ENCODE data around the gene UTP11.

UTP11 gene

DNA sequence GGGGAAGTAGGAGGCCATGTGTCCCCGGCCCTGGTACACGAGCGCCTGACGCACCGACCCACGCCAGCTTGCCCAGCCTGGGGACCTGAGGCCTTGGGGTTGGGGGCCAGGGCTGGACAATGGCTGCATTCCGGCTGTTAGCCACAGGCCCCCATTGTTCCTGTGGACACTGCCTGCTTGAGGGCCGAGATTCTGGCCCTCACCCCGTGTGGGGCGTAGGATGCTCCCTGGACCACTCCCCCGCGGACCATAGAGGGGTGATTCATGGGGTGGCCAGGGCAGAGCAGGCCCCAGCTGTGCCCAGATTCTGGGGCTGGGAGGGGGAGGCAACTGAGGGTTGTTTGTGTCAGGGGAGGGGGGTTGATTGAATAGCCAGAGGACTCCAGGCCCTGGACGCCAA, 22.3 kb downstream of the UTP11 start:
- DNase-seq (ENCODE audit: low read depth in 1 of 2, low spot score in 1 of 2), result no peak
- TF ChIP-seq SPI1 (IDR thresholded peaks at IDR 0.05; ENCODE audit: borderline replicate concordance, low read depth), result no peak
- TF ChIP-seq POLR2AphosphoS5 (IDR thresholded peaks at IDR 0.05; ENCODE audit: low read depth), result no peak
- no peak for TF ChIP-seq GABPA (IDR thresholded peaks at IDR 0.05; ENCODE audit: low read depth)
- TF ChIP-seq, protein P1, sequence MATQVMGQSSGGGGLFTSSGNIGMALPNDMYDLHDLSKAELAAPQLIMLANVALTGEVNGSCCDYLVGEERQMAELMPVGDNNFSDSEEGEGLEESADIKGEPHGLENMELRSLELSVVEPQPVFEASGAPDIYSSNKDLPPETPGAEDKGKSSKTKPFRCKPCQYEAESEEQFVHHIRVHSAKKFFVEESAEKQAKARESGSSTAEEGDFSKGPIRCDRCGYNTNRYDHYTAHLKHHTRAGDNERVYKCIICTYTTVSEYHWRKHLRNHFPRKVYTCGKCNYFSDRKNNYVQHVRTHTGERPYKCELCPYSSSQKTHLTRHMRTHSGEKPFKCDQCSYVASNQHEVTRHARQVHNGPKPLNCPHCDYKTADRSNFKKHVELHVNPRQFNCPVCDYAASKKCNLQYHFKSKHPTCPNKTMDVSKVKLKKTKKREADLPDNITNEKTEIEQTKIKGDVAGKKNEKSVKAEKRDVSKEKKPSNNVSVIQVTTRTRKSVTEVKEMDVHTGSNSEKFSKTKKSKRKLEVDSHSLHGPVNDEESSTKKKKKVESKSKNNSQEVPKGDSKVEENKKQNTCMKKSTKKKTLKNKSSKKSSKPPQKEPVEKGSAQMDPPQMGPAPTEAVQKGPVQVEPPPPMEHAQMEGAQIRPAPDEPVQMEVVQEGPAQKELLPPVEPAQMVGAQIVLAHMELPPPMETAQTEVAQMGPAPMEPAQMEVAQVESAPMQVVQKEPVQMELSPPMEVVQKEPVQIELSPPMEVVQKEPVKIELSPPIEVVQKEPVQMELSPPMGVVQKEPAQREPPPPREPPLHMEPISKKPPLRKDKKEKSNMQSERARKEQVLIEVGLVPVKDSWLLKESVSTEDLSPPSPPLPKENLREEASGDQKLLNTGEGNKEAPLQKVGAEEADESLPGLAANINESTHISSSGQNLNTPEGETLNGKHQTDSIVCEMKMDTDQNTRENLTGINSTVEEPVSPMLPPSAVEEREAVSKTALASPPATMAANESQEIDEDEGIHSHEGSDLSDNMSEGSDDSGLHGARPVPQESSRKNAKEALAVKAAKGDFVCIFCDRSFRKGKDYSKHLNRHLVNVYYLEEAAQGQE (IDR thresholded peaks at IDR 0.05; ENCODE audit: insufficient replicate concordance, low read depth), result no peak
- TF ChIP-seq, protein P2, sequence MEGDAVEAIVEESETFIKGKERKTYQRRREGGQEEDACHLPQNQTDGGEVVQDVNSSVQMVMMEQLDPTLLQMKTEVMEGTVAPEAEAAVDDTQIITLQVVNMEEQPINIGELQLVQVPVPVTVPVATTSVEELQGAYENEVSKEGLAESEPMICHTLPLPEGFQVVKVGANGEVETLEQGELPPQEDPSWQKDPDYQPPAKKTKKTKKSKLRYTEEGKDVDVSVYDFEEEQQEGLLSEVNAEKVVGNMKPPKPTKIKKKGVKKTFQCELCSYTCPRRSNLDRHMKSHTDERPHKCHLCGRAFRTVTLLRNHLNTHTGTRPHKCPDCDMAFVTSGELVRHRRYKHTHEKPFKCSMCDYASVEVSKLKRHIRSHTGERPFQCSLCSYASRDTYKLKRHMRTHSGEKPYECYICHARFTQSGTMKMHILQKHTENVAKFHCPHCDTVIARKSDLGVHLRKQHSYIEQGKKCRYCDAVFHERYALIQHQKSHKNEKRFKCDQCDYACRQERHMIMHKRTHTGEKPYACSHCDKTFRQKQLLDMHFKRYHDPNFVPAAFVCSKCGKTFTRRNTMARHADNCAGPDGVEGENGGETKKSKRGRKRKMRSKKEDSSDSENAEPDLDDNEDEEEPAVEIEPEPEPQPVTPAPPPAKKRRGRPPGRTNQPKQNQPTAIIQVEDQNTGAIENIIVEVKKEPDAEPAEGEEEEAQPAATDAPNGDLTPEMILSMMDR (IDR thresholded peaks at IDR 0.05; ENCODE audit: insufficient read depth, low read length), result no peak
- Histone ChIP-seq H3K4me3 (replicated peaks; ENCODE audit: insufficient read depth, low read length) (no peak overlapping the region), H3K27ac (replicated peaks) (no peak overlapping the region), H3K27me3 (ENCODE audit: insufficient read depth, poor library complexity, severe bottlenecking) (no peaks in the 10 kb centered on the region)

DNA sequence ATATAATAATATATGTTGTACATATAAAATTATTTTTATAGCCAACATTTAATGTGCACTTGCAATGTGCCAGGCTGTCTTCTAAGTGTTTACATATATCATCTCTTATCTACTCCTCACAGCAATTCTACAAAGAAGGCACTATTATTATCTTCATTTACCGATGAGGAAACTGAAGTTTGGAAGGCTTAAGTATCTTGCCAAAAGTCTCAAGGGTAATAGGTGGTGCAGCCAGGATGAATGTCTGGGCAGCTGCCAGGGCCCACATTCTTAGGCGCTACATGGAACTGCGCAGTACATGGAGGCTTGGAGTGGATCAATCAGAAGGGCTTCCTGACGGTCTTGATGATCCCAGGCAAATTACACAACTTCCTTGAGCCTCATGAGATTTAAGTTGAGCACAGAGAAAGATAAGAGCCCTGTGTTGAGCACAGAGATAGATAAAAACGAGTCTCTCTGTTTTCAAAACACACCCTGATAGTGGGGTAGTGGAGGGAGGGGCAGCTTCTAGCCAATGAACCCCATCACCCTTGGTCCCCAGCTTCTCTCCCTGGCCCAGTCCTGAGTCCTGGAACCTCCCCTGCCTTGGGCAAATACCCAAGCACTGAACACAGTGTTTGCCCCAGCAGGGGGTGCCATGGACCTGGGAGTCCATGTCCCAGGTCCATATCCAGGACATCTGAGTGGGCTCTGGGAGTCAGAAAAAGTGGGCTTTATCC, 24.8 kb downstream of the UTP11 start:
- DNase-seq (ENCODE audit: low read depth in 1 of 2, low spot score in 1 of 2), result no peak
- no peak overlapping the region for H3K27ac ChIP-seq (replicated peaks)
- peaks cover 4% of the 10 kb centered on the region for H3K27me3 ChIP-seq (ENCODE audit: insufficient read depth, poor library complexity, severe bottlenecking)
- no peak overlapping the region for H3K4me3 ChIP-seq (replicated peaks; ENCODE audit: insufficient read depth, low read length)
- TF ChIP-seq, protein P1 (IDR thresholded peaks at IDR 0.05; ENCODE audit: insufficient replicate concordance, low read depth), result no peak
- no peak for TF ChIP-seq POLR2AphosphoS5 (IDR thresholded peaks at IDR 0.05; ENCODE audit: low read depth)
- TF ChIP-seq, protein P2 (IDR thresholded peaks at IDR 0.05; ENCODE audit: insufficient read depth, low read length), result peak; percentile 2

DNA sequence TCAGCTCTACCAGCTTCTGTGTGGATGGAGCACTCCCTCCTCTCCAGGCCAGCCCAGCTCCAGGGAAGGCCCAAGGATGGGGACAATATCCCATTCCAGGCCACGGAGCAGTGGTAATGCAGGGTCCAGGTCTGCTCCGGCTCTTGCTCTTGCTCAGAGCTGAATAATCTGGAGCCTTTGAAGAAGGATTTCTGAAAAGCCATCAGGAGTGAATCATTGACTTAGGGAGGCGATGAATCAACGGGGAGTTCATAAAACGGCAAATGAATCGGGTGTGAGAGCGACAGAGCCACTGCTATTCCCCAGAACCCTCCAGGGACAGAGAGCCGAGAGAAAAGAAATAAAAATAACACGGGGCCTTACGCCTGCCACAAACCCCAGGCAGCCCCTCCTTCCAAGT, 26.3 kb downstream of the UTP11 start:
- Histone ChIP-seq H3K27ac (replicated peaks) (no peak overlapping the region), H3K27me3 (ENCODE audit: insufficient read depth, poor library complexity, severe bottlenecking) (peaks cover 14% of the 10 kb centered on the region), H3K4me3 (replicated peaks; ENCODE audit: insufficient read depth, low read length) (no peak overlapping the region)
- no peak for TF ChIP-seq GABPA (IDR thresholded peaks at IDR 0.05; ENCODE audit: low read depth)
- TF ChIP-seq POLR2AphosphoS5 (IDR thresholded peaks at IDR 0.05; ENCODE audit: low read depth), result no peak
- TF ChIP-seq SPI1 (IDR thresholded peaks at IDR 0.05; ENCODE audit: borderline replicate concordance, low read depth), result no peak
- TF ChIP-seq, protein P1 (IDR thresholded peaks at IDR 0.05; ENCODE audit: insufficient replicate concordance, low read depth), result no peak
- TF ChIP-seq, protein P2 (IDR thresholded peaks at IDR 0.05; ENCODE audit: insufficient read depth, low read length), result no peak
- no peak for DNase-seq (ENCODE audit: low read depth in 1 of 2, low spot score in 1 of 2)

All from HL-60 (cell line).